ENCODE data around the gene CPTP.

DNA sequence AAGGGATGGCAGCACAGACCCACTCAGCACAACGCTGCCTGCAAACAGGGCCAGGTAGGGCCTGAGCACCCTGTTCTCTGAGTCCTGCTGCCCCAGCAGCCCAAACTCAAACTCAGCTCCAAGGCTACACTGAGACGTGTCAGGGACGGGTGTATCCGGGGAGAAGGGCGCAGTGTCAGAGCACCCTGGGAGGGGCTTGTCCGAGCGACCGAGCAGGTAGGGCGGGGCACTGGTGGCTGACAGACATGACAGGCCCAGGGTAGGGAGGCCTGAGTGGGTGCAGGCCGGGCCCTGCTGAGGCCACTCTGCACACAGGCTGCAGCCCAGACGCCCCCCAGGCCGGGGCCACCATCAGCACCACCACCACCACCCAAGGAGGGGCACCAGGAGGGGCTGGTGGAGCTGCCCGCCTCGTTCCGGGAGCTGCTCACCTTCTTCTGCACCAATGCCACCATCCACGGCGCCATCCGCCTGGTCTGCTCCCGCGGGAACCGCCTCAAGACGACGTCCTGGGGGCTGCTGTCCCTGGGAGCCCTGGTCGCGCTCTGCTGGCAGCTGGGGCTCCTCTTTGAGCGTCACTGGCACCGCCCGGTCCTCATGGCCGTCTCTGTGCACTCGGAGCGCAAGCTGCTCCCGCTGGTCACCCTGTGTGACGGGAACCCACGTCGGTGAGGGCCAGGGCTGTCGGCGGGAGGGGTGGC is 38.8 kb upstream of the CPTP start:
- TF ChIP-seq, protein P1, sequence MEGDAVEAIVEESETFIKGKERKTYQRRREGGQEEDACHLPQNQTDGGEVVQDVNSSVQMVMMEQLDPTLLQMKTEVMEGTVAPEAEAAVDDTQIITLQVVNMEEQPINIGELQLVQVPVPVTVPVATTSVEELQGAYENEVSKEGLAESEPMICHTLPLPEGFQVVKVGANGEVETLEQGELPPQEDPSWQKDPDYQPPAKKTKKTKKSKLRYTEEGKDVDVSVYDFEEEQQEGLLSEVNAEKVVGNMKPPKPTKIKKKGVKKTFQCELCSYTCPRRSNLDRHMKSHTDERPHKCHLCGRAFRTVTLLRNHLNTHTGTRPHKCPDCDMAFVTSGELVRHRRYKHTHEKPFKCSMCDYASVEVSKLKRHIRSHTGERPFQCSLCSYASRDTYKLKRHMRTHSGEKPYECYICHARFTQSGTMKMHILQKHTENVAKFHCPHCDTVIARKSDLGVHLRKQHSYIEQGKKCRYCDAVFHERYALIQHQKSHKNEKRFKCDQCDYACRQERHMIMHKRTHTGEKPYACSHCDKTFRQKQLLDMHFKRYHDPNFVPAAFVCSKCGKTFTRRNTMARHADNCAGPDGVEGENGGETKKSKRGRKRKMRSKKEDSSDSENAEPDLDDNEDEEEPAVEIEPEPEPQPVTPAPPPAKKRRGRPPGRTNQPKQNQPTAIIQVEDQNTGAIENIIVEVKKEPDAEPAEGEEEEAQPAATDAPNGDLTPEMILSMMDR (conservative IDR thresholded peaks at IDR 0.05; ENCODE audit: low read length): no peak
- no peak for TF ChIP-seq EZH2phosphoT487 (IDR thresholded peaks at IDR 0.05; ENCODE audit: borderline replicate concordance)
